DOHH2 (cell line): Measurements from ENCODE around the gene CTNNA2.

Experiments used
- H3F3A ChIP-seq: fragments of 200-600 bp; sonication (generic), shearing (Covaris generic); 2 replicates; pipeline ENCODE4 v1.6.0; 2016; ENCODE audit warnings: antibody characterized with exemption, mild to moderate bottlenecking; ENCODE audit not compliant: control insufficient read depth, insufficient read depth
- H3K27ac ChIP-seq: fragments of 200-600 bp; sonication (generic); 2 replicates; pipeline ENCODE4 v1.5.1; 2014; ENCODE audit warnings: low read depth, mild to moderate bottlenecking, low read length, moderate library complexity
- H3K27me3 ChIP-seq: fragments of 200-600 bp; sonication (generic); 2 replicates; pipeline ENCODE4 v1.6.1; 2014; ENCODE audit warnings: mild to moderate bottlenecking, low read length, mixed read lengths; ENCODE audit not compliant: control insufficient read depth
- H3K36me3 ChIP-seq: fragments of 200-600 bp; sonication (generic); 2 replicates; pipeline ENCODE4 v1.6.1; 2014; ENCODE audit warnings: mild to moderate bottlenecking, low read length, moderate library complexity, mixed read lengths; ENCODE audit not compliant: control insufficient read depth
- H3K4me1 ChIP-seq: fragments of 200-600 bp; sonication (generic); 2 replicates; pipeline ENCODE4 v1.6.1; 2014; ENCODE audit warnings: mild to moderate bottlenecking, low read length, mixed read lengths; ENCODE audit not compliant: control insufficient read depth
- H3K4me2 ChIP-seq: fragments of 200-600 bp; sonication (generic); 2 replicates; pipeline ENCODE4 v1.6.0; 2014; ENCODE audit warnings: mild to moderate bottlenecking, low read length, moderate library complexity
- H3K4me3 ChIP-seq: fragments of 200-600 bp; sonication (generic); 2 replicates; pipeline ENCODE4 v1.5.1; 2014; ENCODE audit warnings: mild to moderate bottlenecking, low read length, mixed read lengths
- H3K79me2 ChIP-seq: fragments of 200-600 bp; sonication (generic); 2 replicates; pipeline ENCODE4 v1.6.1; 2014; ENCODE audit warnings: mild to moderate bottlenecking, low read length, mixed read lengths; ENCODE audit not compliant: control insufficient read depth
- H3K9me2 ChIP-seq: fragments of 200-600 bp; sonication (generic); replicated peaks from 2 replicates; pipeline ENCODE4 v1.6.1; 2014; ENCODE audit warnings: mild to moderate bottlenecking, low read length, mixed read lengths; ENCODE audit not compliant: control insufficient read depth
- H3K9me3 ChIP-seq: fragments of 200-600 bp; sonication (generic); 2 replicates; pipeline ENCODE4 v1.6.1; 2014; ENCODE audit warnings: antibody characterized with exemption, low read length, mixed read lengths; ENCODE audit not compliant: control insufficient read depth, insufficient read depth
- H4K20me1 ChIP-seq: fragments of 200-600 bp; sonication (generic); 2 replicates; pipeline ENCODE4 v1.6.0; 2014; ENCODE audit warnings: low read depth, mild to moderate bottlenecking, antibody characterized with exemption, low read length, moderate library complexity; ENCODE audit not compliant: control insufficient read depth, insufficient read depth
- EZH2phosphoT487 ChIP-seq: fragments of 200-600 bp; sonication (generic); IDR thresholded peaks from 2 replicates; pipeline ENCODE4 v1.6.1; 2017; ENCODE audit warnings: borderline replicate concordance, mild to moderate bottlenecking, antibody characterized with exemption, low read length, moderate library complexity, mixed read lengths
- TF ChIP-seq, protein P1 (sequence below): fragments of 200-600 bp; sonication (generic); IDR thresholded peaks from one replicate; pipeline ENCODE4 v1.5.1; 2014; ENCODE audit warnings: antibody characterized with exemption, mild to moderate bottlenecking, low read depth, low read length; ENCODE audit not compliant: poor library complexity, severe bottlenecking

Gene CTNNA2

DNA sequence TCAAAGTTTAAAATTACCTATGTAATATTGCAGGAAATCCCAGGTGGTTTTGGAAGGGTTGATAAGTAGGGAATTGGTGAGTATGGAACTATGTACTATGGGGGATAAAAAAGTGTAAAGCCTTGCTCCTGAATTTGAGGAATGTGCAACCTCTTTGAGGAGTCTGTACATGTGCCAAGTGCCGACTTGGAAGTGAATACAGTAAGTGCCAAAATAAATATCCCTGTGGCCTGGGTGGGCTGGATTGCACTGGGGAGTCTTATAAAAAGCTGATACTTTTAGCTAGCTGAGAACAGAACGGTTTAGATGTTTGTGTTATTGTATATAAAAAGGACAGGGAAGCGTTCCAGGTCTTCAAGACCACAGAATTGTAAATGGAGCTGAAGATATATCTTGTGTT, 1108.8 kb downstream of the CTNNA2 start:
- Histone ChIP-seq H3K9me3 (no peaks in the 10 kb centered on the region), H3K4me1 (no peaks in the 10 kb centered on the region), H3K27me3 (no peaks in the 10 kb centered on the region), H3K4me2 (no peak overlapping the region), H3K27ac (no peak overlapping the region), H3K36me3 (no peaks in the 10 kb centered on the region), H4K20me1 (no peaks in the 10 kb centered on the region), H3K79me2 (no peaks in the 10 kb centered on the region), H3K4me3 (no peak overlapping the region), H3K9me2 (no peaks in the 10 kb centered on the region), H3F3A (no peaks in the 10 kb centered on the region)
- TF ChIP-seq, protein P1, sequence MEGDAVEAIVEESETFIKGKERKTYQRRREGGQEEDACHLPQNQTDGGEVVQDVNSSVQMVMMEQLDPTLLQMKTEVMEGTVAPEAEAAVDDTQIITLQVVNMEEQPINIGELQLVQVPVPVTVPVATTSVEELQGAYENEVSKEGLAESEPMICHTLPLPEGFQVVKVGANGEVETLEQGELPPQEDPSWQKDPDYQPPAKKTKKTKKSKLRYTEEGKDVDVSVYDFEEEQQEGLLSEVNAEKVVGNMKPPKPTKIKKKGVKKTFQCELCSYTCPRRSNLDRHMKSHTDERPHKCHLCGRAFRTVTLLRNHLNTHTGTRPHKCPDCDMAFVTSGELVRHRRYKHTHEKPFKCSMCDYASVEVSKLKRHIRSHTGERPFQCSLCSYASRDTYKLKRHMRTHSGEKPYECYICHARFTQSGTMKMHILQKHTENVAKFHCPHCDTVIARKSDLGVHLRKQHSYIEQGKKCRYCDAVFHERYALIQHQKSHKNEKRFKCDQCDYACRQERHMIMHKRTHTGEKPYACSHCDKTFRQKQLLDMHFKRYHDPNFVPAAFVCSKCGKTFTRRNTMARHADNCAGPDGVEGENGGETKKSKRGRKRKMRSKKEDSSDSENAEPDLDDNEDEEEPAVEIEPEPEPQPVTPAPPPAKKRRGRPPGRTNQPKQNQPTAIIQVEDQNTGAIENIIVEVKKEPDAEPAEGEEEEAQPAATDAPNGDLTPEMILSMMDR = no peak
- TF ChIP-seq EZH2phosphoT487 = no peak

DNA sequence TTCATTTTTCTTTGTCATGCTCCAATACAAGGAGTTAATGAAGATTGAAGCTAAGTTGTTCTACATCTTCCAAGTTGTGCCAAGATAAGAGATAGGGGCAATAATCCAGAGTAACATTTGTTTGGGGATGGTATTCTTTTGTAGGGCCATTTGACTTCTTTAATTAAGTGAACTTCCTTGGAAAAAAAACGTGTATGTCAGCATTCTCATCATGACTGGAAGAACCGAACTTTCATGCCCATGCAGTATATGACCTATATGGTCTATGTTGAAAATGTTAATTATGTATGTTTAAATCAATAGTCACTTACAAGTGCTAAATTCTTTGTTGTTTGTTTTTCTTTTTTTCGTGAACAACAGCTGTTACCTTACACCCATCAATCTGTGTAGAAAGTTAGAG, 1111.2 kb downstream of the CTNNA2 start:
- H3K9me2 ChIP-seq = no peaks in the 10 kb centered on the region
- no peak overlapping the region for H3K4me3 ChIP-seq
- no peaks in the 10 kb centered on the region for H3K4me1 ChIP-seq
- no peaks in the 10 kb centered on the region for H3K79me2 ChIP-seq
- no peak overlapping the region for H3K27ac ChIP-seq
- H3K27me3 ChIP-seq = no peaks in the 10 kb centered on the region
- TF ChIP-seq, protein P1 = no peak
- TF ChIP-seq EZH2phosphoT487 = no peak
- no peaks in the 10 kb centered on the region for H4K20me1 ChIP-seq
- H3K36me3 ChIP-seq = no peaks in the 10 kb centered on the region
- H3F3A ChIP-seq = no peaks in the 10 kb centered on the region
- H3K4me2 ChIP-seq = no peak overlapping the region
- H3K9me3 ChIP-seq = no peaks in the 10 kb centered on the region

DNA sequence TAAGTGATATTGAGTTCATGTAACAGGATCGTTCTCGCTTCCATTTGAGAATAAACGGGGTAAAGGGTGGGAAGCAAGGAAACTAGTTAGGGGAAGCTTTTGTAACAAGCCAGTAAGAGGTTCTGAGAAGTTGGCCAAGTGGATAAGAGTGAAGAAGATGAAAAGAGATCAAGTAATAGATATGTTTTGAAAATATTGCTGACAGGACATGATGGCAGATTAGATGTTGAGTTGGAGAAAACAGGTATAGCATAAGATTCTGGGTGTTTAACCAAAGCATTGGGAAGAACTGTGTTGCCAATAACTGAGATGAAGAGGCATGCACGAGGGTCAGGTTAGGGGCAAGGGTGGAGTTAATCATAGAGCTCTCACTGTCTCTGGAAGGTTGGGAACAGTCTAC, 1121.7 kb downstream of the CTNNA2 start:
- Histone ChIP-seq H4K20me1 (no peaks in the 10 kb centered on the region), H3K27ac (no peak overlapping the region), H3K9me3 (no peaks in the 10 kb centered on the region), H3K27me3 (no peaks in the 10 kb centered on the region), H3K79me2 (no peaks in the 10 kb centered on the region), H3F3A (no peaks in the 10 kb centered on the region), H3K4me1 (no peaks in the 10 kb centered on the region), H3K4me3 (no peak overlapping the region), H3K36me3 (no peaks in the 10 kb centered on the region), H3K4me2 (no peak overlapping the region), H3K9me2 (no peaks in the 10 kb centered on the region)
- TF ChIP-seq, protein P1 = no peak
- TF ChIP-seq EZH2phosphoT487 = no peak

DNA sequence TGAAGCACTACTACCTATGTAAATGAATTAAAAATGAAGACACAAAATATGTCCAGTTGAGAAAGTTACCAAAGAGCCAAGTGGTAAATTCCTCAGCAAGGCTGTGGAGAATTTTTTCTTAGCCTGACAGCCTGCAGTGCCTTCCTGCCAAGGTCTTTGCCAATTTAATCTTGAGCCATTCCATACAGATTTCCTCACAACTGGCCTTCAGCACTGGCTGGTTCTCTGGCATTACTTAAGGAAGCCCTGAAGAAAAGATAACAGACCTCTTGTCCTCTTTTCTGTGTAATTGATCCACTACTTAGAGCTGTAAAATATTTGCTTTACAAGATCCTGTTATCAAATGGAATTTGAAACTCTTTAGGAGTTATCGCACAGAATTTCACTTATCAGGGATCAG, 1125.9 kb downstream of the CTNNA2 start:
- Histone ChIP-seq H3K27ac (no peak overlapping the region), H3K9me3 (no peaks in the 10 kb centered on the region), H3K4me3 (no peak overlapping the region), H3K9me2 (no peaks in the 10 kb centered on the region), H3F3A (no peaks in the 10 kb centered on the region), H3K4me1 (no peaks in the 10 kb centered on the region), H3K4me2 (no peak overlapping the region), H3K36me3 (no peaks in the 10 kb centered on the region), H3K79me2 (no peaks in the 10 kb centered on the region), H4K20me1 (no peaks in the 10 kb centered on the region), H3K27me3 (no peaks in the 10 kb centered on the region)
- TF ChIP-seq EZH2phosphoT487 = no peak
- TF ChIP-seq, protein P1 = no peak
